Activated CD8-positive, alpha-beta T cell treated with anti-CD3 and anti-CD28 coated beads for 36 hours (primary cell): ENCODE measurements around the gene INMT. TPM values are rescaled to one million over a fixed set of nuclear protein-coding genes. Genes with fewer than 3 reads are reported as not detected.

Experiments
- ATAC-seq: fragments of 200-7000 bp; cut with Tn5 transposase; one replicate; pipeline ENCODE4 v1.10.0; 2021; ENCODE audit warnings: mild to moderate bottlenecking, moderate library complexity
- CTCF ChIA-PET: fragments of 350-600 bp; sonication (Branson Sonifier 250); formaldehyde crosslinking; loops from one replicate; lab custom pipeline; 2021; ENCODE audit warnings: antibody characterized with exemption; lab: Charles Lee
- POLR2A ChIA-PET: fragments of 350-600 bp; sonication (Branson Sonifier 250); formaldehyde crosslinking; loops from one replicate; lab custom pipeline; 2021; ENCODE audit warnings: antibody characterized with exemption; lab: Charles Lee
- DNase-seq: peaks from one replicate; pipeline ENCODE4 v3.0.0-alpha.2; 2020
- H3K27ac Mint-ChIP-seq: one replicate; pipeline ENCODE4 v1.8.0; 2021; ENCODE audit warnings: mild to moderate bottlenecking, mixed read lengths
- H3K27me3 Mint-ChIP-seq: one replicate; pipeline ENCODE4 v1.8.0; 2021; ENCODE audit warnings: mixed read lengths
- H3K36me3 Mint-ChIP-seq: one replicate; pipeline ENCODE4 v1.8.0; 2021; ENCODE audit warnings: low read depth, mixed read lengths
- H3K4me1 Mint-ChIP-seq: one replicate; pipeline ENCODE4 v1.8.0; 2021; ENCODE audit warnings: low read depth, mixed read lengths
- H3K4me3 Mint-ChIP-seq: one replicate; pipeline ENCODE4 v1.8.0; 2021; ENCODE audit warnings: mild to moderate bottlenecking, moderate library complexity, mixed read lengths
- H3K9me3 Mint-ChIP-seq: one replicate; pipeline ENCODE4 v1.8.0; 2021; ENCODE audit warnings: mixed read lengths
- intact Hi-C: fragments of 100-400 bp; cut with micrococcal nuclease; formaldehyde crosslinking; loops from one replicate; pipeline ENCODE4 v1.10.0; 2022
- total RNA-seq, 2 experiments: library from RNA; stranded (reverse); gene quantifications; one replicate each; pipeline ENCODE4 v1.2.3, GENCODE V29; 2021
- TF ChIP-seq, protein P1 (sequence below): fragments of 200-600 bp; IDR thresholded peaks from one replicate; pipeline ENCODE4 v1.8.0; 2022; ENCODE audit warnings: antibody characterized with exemption, mild to moderate bottlenecking

Gene INMT
- total RNA-seq, 2 experiments from 2014 or later, result not detected

DNA sequence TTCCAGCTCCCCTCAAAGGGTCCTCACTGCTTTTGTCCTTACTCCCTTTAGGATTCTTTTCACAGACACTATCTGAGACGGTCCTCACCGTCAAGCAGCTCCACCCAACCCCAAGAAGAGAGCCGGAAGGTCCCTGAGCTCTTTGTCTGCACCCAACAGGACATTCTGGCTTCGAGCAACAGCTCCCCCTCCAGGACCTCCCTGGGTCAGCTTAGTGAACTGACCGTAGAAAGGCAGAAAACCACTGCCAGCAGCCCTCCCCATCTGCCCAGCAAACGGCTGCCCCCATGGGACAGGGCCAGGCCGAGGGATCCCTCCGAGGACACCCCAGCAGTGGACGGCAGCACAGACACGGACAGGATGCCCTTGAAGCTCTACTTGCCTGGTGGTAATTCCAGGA lies 39.2 kb downstream of the INMT start:
- POLR2A ChIA-PET, result interaction anchor here (0.6 kb wide), 1 partner anchor 14 kb away, joined by 3 read pairs; no protein-coding TSS in a partner anchor
- Mint-ChIP-seq H3K4me3 (no peak overlapping the region), H3K27ac (no peak overlapping the region), H3K4me1 (peaks cover 2% of the 10 kb centered on the region), H3K27me3 (no peaks in the 10 kb centered on the region), H3K9me3 (no peaks in the 10 kb centered on the region), H3K36me3 (no peaks in the 10 kb centered on the region)
- TF ChIP-seq, protein P1, sequence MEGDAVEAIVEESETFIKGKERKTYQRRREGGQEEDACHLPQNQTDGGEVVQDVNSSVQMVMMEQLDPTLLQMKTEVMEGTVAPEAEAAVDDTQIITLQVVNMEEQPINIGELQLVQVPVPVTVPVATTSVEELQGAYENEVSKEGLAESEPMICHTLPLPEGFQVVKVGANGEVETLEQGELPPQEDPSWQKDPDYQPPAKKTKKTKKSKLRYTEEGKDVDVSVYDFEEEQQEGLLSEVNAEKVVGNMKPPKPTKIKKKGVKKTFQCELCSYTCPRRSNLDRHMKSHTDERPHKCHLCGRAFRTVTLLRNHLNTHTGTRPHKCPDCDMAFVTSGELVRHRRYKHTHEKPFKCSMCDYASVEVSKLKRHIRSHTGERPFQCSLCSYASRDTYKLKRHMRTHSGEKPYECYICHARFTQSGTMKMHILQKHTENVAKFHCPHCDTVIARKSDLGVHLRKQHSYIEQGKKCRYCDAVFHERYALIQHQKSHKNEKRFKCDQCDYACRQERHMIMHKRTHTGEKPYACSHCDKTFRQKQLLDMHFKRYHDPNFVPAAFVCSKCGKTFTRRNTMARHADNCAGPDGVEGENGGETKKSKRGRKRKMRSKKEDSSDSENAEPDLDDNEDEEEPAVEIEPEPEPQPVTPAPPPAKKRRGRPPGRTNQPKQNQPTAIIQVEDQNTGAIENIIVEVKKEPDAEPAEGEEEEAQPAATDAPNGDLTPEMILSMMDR, result no peak
- no peak for ATAC-seq
- intact Hi-C loops, result no loop called here
- DNase-seq, result no peak
- CTCF ChIA-PET, result interaction anchor here (0.7 to 1.4 kb wide), 4 partner anchors 8 to 139 kb away, joined by 3 to 6 read pairs (median 3); no protein-coding TSS in a partner anchor

DNA sequence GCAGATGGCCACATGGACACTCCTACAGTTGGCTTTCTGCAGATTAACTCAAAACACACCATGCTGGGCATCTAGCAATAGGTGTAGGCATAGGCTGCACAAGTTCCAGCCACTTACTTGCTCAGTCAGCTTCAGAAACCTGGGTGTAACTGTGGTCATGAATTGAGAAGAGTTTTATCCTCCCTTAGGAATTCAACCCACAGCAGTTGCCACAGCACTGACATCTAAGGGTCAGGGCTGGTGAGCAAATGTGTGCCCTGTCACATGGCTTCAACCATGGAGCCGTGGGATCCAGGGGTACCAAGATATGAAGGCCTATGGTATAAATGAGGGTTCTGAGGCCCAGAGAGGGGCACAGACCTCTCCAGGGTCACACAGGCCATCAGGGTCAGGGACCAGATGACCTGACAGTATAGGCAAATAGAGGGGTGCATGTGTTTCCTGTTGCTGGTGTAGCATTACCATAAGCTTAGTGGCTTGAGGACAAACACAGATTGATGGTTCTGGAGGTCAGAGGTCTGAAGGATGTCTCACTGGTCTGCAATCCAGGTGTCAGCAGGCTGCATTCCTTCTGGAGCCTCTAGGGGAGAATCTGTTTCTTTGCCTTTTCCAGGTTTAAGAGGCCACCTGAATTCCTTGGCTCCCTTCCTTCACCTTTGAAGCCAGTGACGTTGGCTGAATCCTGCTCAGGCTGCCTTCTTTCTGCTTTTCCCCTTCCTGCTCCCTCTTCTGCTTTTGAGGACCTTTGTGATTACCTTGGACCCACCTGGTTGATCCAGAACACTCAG lies 43.4 kb downstream of the INMT start:
- H3K4me3 Mint-ChIP-seq, result no peak overlapping the region
- no peaks in the 10 kb centered on the region for H3K36me3 Mint-ChIP-seq
- intact Hi-C loops, result no loop called here
- TF ChIP-seq, protein P1, result no peak
- ATAC-seq (no peak), DNase-seq (no peak)
- no peaks in the 10 kb centered on the region for H3K27me3 Mint-ChIP-seq
- peaks cover 10% of the 10 kb centered on the region for H3K4me1 Mint-ChIP-seq
- H3K9me3 Mint-ChIP-seq, result no peaks in the 10 kb centered on the region
- ChIA-PET CTCF (no interaction called here), POLR2A (no interaction called here)
- H3K27ac Mint-ChIP-seq, result no peak overlapping the region

DNA sequence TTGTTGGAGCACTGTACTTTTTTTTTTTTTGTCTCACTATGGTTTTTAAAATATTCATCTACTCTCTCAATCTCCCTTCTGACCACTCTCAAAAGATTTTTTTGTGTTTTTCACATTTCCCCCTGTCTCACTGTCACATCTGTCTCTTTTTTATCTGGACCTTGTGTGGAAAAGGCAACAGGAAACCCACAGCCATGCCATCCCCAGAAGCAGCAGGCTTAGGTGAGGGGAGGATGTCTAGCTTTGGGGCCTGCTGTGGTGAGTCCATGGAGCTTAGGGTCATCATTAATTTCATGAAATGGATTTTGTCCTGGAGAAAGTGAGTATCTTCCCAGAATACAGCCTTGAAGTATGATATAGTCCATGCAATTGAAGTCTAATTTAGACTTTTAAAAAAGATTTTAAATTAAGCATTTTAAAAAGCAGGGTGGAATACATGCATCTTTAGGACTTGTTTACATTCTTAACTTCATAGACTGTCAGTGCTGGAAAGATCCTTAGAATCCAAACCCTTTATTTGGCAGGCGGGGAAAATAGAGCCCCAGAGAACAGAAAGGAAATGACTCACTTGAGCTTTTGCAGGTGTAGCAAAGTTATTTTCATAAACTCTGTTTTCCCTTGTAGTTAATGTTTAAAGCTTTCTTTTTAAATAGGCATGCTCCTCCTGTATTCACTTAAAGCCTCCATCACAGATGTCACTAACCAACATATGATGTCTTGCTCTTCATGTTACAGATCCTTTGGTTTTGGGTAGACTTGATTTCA lies 44.4 kb downstream of the INMT start:
- no peak overlapping the region for H3K27ac Mint-ChIP-seq
- no peaks in the 10 kb centered on the region for H3K36me3 Mint-ChIP-seq
- H3K9me3 Mint-ChIP-seq, result no peaks in the 10 kb centered on the region
- ChIA-PET CTCF (interaction anchor here (0.7 to 0.8 kb wide), 2 partner anchors 56 to 327 kb away, joined by 3 read pairs; no protein-coding TSS in a partner anchor), POLR2A (interaction anchor here (0.7 kb wide), 1 partner anchor 153 kb away, joined by 4 read pairs; no protein-coding TSS in a partner anchor)
- H3K4me1 Mint-ChIP-seq, result peaks cover 10% of the 10 kb centered on the region
- peak; percentile 34 for ATAC-seq
- intact Hi-C loops, result no loop called here
- DNase-seq, result no peak
- no peak overlapping the region for H3K4me3 Mint-ChIP-seq
- TF ChIP-seq, protein P1, result no peak
- H3K27me3 Mint-ChIP-seq, result no peaks in the 10 kb centered on the region

DNA sequence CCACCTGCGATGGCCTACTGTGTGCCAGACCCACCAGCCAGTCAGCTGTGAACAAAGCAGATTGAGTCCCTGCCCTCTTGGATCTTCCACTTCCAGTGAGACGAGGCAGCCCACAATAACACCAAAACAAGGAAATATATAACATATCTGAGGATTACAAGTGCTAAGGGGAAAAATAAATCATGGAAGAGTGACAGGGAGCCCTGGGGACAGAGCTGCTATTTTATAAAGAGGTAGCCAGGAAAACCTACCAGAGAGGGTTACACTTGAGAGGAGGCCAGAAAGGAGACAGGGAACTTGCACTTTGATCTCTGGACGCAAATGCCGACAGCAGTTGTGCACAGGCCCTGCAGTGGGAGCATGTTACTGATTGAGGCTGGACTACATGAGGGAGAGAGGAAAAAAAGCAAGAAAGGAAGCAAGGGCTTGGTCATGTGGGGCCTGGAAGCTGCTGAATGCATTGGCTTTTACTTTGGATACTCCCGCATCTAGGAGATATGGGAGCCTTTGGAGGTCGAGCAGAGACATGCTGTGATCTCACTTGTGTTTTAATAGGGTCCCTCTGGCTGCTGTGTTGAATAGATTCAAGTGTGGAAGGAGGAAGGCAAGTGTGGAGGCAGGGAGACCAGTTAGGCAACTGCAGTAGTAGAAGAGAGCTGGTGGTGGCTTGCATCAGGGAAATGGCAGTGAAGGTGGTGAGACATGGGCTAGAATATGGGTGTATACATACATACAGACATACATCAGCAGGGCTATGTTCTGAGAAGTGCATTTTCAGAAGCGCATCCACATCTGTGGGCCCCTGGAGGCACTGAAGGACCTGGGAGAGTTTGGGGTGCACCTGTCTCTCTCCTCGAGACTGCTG lies 45.5 kb downstream of the INMT start:
- no peaks in the 10 kb centered on the region for H3K36me3 Mint-ChIP-seq
- H3K27me3 Mint-ChIP-seq, result no peaks in the 10 kb centered on the region
- no peak overlapping the region for H3K4me3 Mint-ChIP-seq
- ATAC-seq (no peak), DNase-seq (no peak)
- no peak overlapping the region for H3K27ac Mint-ChIP-seq
- H3K4me1 Mint-ChIP-seq, result peaks cover 10% of the 10 kb centered on the region
- ChIA-PET POLR2A (interaction anchor here (0.7 kb wide), 1 partner anchor 151 kb away, joined by 4 read pairs; no protein-coding TSS in a partner anchor), CTCF (no interaction called here)
- intact Hi-C loops, result no loop called here
- no peaks in the 10 kb centered on the region for H3K9me3 Mint-ChIP-seq
- TF ChIP-seq, protein P1, result no peak
